Rectal smooth muscle tissue (tissue), 1 donor: ENCODE results near the gene SLC41A3.
"Not testable (repeated sequence)": the region's sequence is repeated elsewhere in the genome, so short reads cannot be mapped to it uniquely, and the experiment has no call there.

ENCODE experiments used
- H3K27ac ChIP-seq: one replicate; pipeline ENCODE4 v1.7.0; 2013; ENCODE audit warnings: low read depth, low read length, inconsistent platforms
- H3K27me3 ChIP-seq: one replicate; pipeline ENCODE4 v1.7.0; 2013; ENCODE audit warnings: low read length; ENCODE audit not compliant: control insufficient read depth, insufficient read depth
- H3K36me3 ChIP-seq: one replicate; pipeline ENCODE4 v1.7.0; 2013; ENCODE audit warnings: low read length; ENCODE audit not compliant: control insufficient read depth, insufficient read depth
- H3K4me1 ChIP-seq: one replicate; pipeline ENCODE4 v1.7.0; 2013; ENCODE audit warnings: low read length; ENCODE audit not compliant: control insufficient read depth, insufficient read depth
- H3K4me3 ChIP-seq: one replicate; pipeline ENCODE4 v1.7.0; 2013; ENCODE audit warnings: low read length
- H3K9ac ChIP-seq: one replicate; pipeline ENCODE4 v1.7.0; 2013; ENCODE audit warnings: low read length

SLC41A3 gene

GRCh38 chr3:126100634-126101301 is 16.8 kb upstream of the SLC41A3 start:
- H3K4me3 ChIP-seq, result no peak overlapping the region
- H3K9ac ChIP-seq, result no peak overlapping the region
- no peaks in the 10 kb centered on the region for H3K36me3 ChIP-seq
- H3K4me1 ChIP-seq, result peaks cover 11% of the 10 kb centered on the region
- no peak overlapping the region for H3K27ac ChIP-seq
- no peaks in the 10 kb centered on the region for H3K27me3 ChIP-seq

GRCh38 chr3:126100269-126100633 is 16.3 kb upstream of the SLC41A3 start:
- no peaks in the 10 kb centered on the region for H3K27me3 ChIP-seq
- H3K4me3 ChIP-seq, result no peak overlapping the region
- H3K36me3 ChIP-seq, result no peaks in the 10 kb centered on the region
- peaks cover 11% of the 10 kb centered on the region for H3K4me1 ChIP-seq
- H3K27ac ChIP-seq, result no peak overlapping the region
- no peak overlapping the region for H3K9ac ChIP-seq

- H3K9ac ChIP-seq, result no peak overlapping the region
- peaks cover 11% of the 10 kb centered on the region for H3K4me1 ChIP-seq
- no peaks in the 10 kb centered on the region for H3K36me3 ChIP-seq
- no peak overlapping the region for H3K27ac ChIP-seq
- H3K4me3 ChIP-seq, result no peak overlapping the region
- H3K27me3 ChIP-seq, result no peaks in the 10 kb centered on the region
Measured at GRCh38 chr3:126098391-126098858, 14.5 kb upstream of the SLC41A3 start.

GRCh38 chr3:126097801-126098200 is 13.9 kb upstream of the SLC41A3 start:
- no peaks in the 10 kb centered on the region for H3K36me3 ChIP-seq
- no peak overlapping the region for H3K27ac ChIP-seq
- H3K9ac ChIP-seq, result no peak overlapping the region
- no peak overlapping the region for H3K4me3 ChIP-seq
- H3K27me3 ChIP-seq, result no peaks in the 10 kb centered on the region
- H3K4me1 ChIP-seq, result peaks cover 8% of the 10 kb centered on the region

GRCh38 chr3:126096274-126096673 is 12.3 kb upstream of the SLC41A3 start:
- not testable (repeated sequence) for H3K9ac ChIP-seq, H3K4me3 ChIP-seq, H3K4me1 ChIP-seq, H3K27me3 ChIP-seq, H3K36me3 ChIP-seq, H3K27ac ChIP-seq

GRCh38 chr3:126092128-126092527 is 8.2 kb upstream of the SLC41A3 start:
- H3K4me1 ChIP-seq, H3K27me3 ChIP-seq, H3K4me3 ChIP-seq, H3K9ac ChIP-seq, H3K36me3 ChIP-seq, H3K27ac ChIP-seq: not testable (repeated sequence)

GRCh38 chr3:126087552-126088175 is 3.7 kb upstream of the SLC41A3 start:
- Histone ChIP-seq H3K27me3 (no peaks in the 10 kb centered on the region), H3K4me1 (peaks cover 7% of the 10 kb centered on the region), H3K9ac (no peak overlapping the region), H3K27ac (no peak overlapping the region), H3K4me3 (no peak overlapping the region), H3K36me3 (no peaks in the 10 kb centered on the region)

GRCh38 chr3:126085841-126086240 is 1.9 kb upstream of the SLC41A3 start:
- Histone ChIP-seq H3K4me3 (no peak overlapping the region), H3K27ac (no peak overlapping the region), H3K9ac (no peak overlapping the region), H3K27me3 (no peaks in the 10 kb centered on the region), H3K4me1 (peaks cover 7% of the 10 kb centered on the region), H3K36me3 (no peaks in the 10 kb centered on the region)

GRCh38 chr3:126085276-126085675 is 1.4 kb upstream of the SLC41A3 start:
- Histone ChIP-seq H3K4me1 (peaks cover 7% of the 10 kb centered on the region), H3K4me3 (no peak overlapping the region), H3K27ac (no peak overlapping the region), H3K36me3 (no peaks in the 10 kb centered on the region), H3K27me3 (no peaks in the 10 kb centered on the region), H3K9ac (no peak overlapping the region)

GRCh38 chr3:126084768-126085180 is 850 bp upstream of the SLC41A3 start:
- Histone ChIP-seq H3K27me3 (no peaks in the 10 kb centered on the region), H3K27ac (no peak overlapping the region), H3K36me3 (no peaks in the 10 kb centered on the region), H3K4me1 (peaks cover 7% of the 10 kb centered on the region), H3K4me3 (peak overlapping the region; percentile 84), H3K9ac (no peak overlapping the region)

GRCh38 chr3:126083511-126083912 is 412 bp downstream of the SLC41A3 start:
- H3K27me3 ChIP-seq, result no peaks in the 10 kb centered on the region
- H3K36me3 ChIP-seq, result no peaks in the 10 kb centered on the region
- H3K4me3 ChIP-seq, result peak overlapping the region; percentile 84
- peak overlapping the region; percentile 62 for H3K9ac ChIP-seq
- H3K27ac ChIP-seq, result peak overlapping the region; percentile 75
- peaks cover 7% of the 10 kb centered on the region for H3K4me1 ChIP-seq

GRCh38 chr3:126083138-126083445 is 832 bp downstream of the SLC41A3 start:
- H3K36me3 ChIP-seq, result no peaks in the 10 kb centered on the region
- peaks cover 7% of the 10 kb centered on the region for H3K4me1 ChIP-seq
- H3K9ac ChIP-seq, result no peak overlapping the region
- H3K27ac ChIP-seq, result peak overlapping the region; percentile 75
- no peaks in the 10 kb centered on the region for H3K27me3 ChIP-seq
- H3K4me3 ChIP-seq, result peak overlapping the region; percentile 84
